ENCODE data around the gene AOPEP. TPM values are rescaled to one million over a fixed set of nuclear protein-coding genes. Genes with fewer than 3 reads are reported as not detected.

The AOPEP gene
- total and polyA plus RNA-seq, 2 donors (not counting 3 experiments of a cell fraction or from before 2014, with no cell fraction given): 20.2 to 41.6 TPM

GRCh38 chr9:94811074-94811473, 84.6 kb downstream of the AOPEP start:
- DNase-seq (ENCODE audit: low read depth, low spot score): no peak
- Histone ChIP-seq H3K27ac (ENCODE audit: insufficient read depth, low read depth, low read length) (no peak overlapping the region), H3K9ac (replicated peaks; ENCODE audit: extremely low read depth, insufficient read depth, low read length) (no peak overlapping the region), H3K4me3 (replicated peaks in 1 of 3; ENCODE audit: insufficient read depth in 1 of 3, low read depth in 1 of 3, low read length in 3 of 3) (no peak overlapping the region), H3K4me1 (ENCODE audit: control insufficient read depth, extremely low read depth, insufficient read depth, low read length) (peaks cover under 1% of the 10 kb centered on the region), H3K4me2 (ENCODE audit: insufficient read depth, low read length) (no peak overlapping the region), H3K9me3 (replicated peaks; ENCODE audit: control insufficient read depth, insufficient read depth, low read length) (no peaks in the 10 kb centered on the region), H2AFZ (ENCODE audit: low read depth, low read length) (no peak overlapping the region), H3K36me3 (ENCODE audit: control insufficient read depth in 2 of 2, extremely low read depth in 1 of 2, insufficient read depth in 2 of 2, low read length in 2 of 2) (peaks cover 0 to 2% of the 10 kb centered on the region in 2 experiments), H3K79me2 (ENCODE audit: control insufficient read depth, insufficient read depth, low read length) (no peaks in the 10 kb centered on the region), H3K9me1 (replicated peaks; ENCODE audit: control insufficient read depth, extremely low read depth, insufficient read depth, low read length) (no peaks in the 10 kb centered on the region), H4K20me1 (replicated peaks; ENCODE audit: control insufficient read depth, extremely low read depth, insufficient read depth, low read length) (no peaks in the 10 kb centered on the region), H3K27me3 (ENCODE audit: control insufficient read depth in 2 of 2, insufficient read depth in 2 of 2, low read length in 2 of 2) (no peaks in the 10 kb centered on the region)
- ChIA-PET CTCF (interaction anchor here (1.8 to 1.9 kb wide), 2 partner anchors 8 to 15 kb away, joined by 4 to 5 read pairs; no protein-coding TSS in a partner anchor), POLR2A (no interaction called here)
- no TSS peak for BruUV-seq (replicated peaks)
- intact Hi-C loops (cut with micrococcal nuclease) (no loop called here), dilution Hi-C loops (cut with MboI; ENCODE audit: extremely low pct_ligation_motif_present, low sequenced_read_pairs) (no loop called here)
- TF ChIP-seq CTCF (IDR thresholded peaks at IDR 0.05; ENCODE audit: extremely low read depth in 1 of 2, insufficient read depth in 1 of 2, low read depth in 1 of 2, low read length in 2 of 2) (no peak), EZH2 (IDR thresholded peaks at IDR 0.05; ENCODE audit: borderline replicate concordance, low read depth, low read length, severe bottlenecking) (no peak), POLR2A (IDR thresholded peaks at IDR 0.05; ENCODE audit: low read depth, low read length) (no peak), MYC (IDR thresholded peaks at IDR 0.05; ENCODE audit: low read depth, low read length) (no peak), GATA2 (IDR thresholded peaks at IDR 0.05; ENCODE audit: insufficient read depth, insufficient read length, low read depth, low read length) (no peak), FOS (IDR thresholded peaks at IDR 0.05; ENCODE audit: borderline replicate concordance, insufficient read depth, low read length) (no peak), POLR2AphosphoS5 (IDR thresholded peaks at IDR 0.05; ENCODE audit: insufficient read depth, low read depth, low read length) (no peak), JUN (IDR thresholded peaks at IDR 0.05; ENCODE audit: borderline replicate concordance, insufficient read depth, insufficient read length, low read depth) (no peak), MAX (IDR thresholded peaks at IDR 0.05; ENCODE audit: insufficient read depth, insufficient read length) (no peak)
- no peak for FAIRE-seq

Data from endothelial cell of umbilical vein (primary cell).